Endometrial microvascular endothelial cells (primary cell): ENCODE measurements around the gene TNFSF11. TPM values are rescaled to one million over a fixed set of nuclear protein-coding genes. Genes with fewer than 3 reads are reported as not detected.

ENCODE experiments used
- in situ Hi-C: cut with HindIII; loops from 2 replicates; pipeline ENCODE4 v1.10.0; 2017; ENCODE audit warnings: low sequenced_read_pairs, low pct_unique_long_range_greater_than_20kb; ENCODE audit errors: inconsistent ontology term
- total RNA-seq: library from RNA; depleted of rRNA; stranded (reverse); fragments of >200 nt; gene quantifications from one replicate; pipeline ENCODE4 v1.2.3, GENCODE V29; 2015; ENCODE audit errors: inconsistent ontology term

The TNFSF11 gene
- total RNA-seq, 1 donor from 2014 or later: 0.19 TPM

DNA sequence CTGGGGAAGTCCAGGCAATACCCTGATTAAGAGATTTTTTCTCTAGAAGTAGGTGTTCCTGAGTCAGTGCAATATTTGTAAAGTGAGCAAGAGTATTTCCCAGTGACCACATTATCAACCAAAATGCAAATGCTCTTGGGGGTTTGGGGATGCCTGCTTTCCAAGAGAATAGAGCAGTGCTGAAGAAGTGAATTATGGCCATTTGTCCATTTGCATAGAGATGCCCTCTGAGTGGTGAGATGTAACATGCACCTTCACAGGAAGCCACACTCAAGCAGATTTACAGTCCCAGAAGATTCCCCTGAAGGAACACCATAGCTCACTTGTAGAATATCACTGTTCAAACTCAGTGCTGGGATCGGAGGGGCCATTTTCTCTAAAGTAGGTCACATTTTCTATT is 71.8 kb downstream of the TNFSF11 start:
- in situ Hi-C loops: no loop called here

DNA sequence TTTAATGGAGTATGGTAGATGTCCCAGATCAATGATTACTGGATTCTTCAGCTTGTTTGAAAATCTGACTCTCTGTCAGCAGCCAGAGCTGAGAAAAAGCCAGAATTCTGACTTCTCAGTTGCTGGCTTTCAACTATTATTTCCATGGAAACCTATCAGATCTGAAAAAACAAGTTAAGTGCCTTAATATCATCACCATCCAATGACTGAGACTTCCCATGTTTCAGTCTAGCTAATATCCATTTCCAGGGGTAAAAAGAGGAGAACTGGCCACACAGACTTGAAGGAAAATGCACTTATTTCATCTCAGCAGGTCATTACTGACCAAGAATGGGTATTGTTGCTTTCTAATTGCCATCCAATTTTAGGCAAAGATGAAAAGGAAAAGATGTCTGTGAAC is 75.2 kb downstream of the TNFSF11 start:
- in situ Hi-C loops: no loop called here

DNA sequence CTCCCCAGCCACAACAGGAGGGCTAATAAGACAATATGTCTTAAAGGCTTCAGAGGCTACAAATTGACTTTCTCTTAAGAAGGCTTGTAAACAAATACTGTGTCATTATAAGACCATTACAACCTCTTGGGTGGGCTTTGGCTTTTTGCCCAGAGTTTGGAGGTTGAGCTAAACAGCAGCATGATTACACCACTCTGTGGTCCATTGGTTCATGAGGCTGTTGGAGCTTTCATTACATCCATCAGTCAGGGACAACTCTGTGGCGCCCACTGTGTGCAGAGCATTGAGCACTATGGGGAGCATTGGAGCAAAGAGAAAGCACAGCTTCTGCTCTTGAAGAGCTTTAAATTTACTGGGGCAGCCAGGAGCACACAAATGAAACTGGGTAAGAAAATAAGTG is 75.9 kb downstream of the TNFSF11 start:
- in situ Hi-C loops: no loop called here

DNA sequence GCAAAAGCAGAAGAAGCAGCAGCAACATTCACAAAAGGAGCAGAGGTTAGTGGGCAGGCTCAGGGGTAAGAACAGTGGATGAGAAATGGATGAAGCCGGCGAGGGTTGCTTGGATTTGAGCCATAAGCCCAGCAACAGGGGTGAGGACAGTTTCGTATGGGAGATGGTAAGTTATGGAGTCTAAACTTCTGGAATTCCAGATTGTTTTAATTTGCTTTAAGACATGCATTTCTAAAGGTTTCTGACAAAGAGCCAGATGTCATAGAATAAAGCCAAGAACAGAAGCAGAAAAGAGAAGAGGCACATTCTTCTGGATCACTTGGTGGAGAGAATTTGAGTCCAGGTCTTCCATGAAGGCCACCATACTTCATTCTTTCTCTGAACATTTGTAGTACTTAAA is 76.6 kb downstream of the TNFSF11 start:
- in situ Hi-C loops: no loop called here

DNA sequence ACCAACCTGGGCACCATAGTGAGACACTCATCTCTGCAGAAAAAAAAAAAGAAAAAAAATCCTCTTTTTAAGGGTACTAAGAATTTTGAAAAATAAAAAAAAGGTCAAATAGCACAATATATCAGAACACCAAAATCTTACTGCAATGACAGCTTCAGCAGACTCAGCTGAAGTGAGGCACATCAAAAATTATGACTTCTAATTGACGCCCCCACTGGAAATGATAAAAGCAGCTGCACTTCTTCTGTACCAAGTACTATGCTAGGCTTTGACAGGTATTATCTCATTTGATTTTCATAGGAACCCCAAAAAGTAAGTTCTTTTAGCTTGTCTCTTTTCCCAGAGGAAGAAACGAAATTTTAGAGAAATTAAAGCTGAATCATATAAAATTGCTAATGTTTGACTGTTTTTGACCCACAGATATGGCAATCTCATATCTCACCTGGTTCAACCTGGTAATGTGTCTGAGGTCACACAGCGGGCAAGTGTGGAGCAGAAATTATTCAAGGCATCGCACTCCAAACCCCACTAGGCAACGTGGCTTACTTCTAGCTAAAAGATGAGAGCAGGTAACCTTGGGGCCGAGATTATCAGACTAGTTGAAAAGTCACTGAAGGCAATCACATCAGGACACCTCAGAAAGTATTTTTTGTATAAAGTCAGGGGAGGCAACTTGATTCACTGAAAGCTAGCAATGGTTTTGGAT is 78.1 kb downstream of the TNFSF11 start:
- in situ Hi-C loops: no loop called here

DNA sequence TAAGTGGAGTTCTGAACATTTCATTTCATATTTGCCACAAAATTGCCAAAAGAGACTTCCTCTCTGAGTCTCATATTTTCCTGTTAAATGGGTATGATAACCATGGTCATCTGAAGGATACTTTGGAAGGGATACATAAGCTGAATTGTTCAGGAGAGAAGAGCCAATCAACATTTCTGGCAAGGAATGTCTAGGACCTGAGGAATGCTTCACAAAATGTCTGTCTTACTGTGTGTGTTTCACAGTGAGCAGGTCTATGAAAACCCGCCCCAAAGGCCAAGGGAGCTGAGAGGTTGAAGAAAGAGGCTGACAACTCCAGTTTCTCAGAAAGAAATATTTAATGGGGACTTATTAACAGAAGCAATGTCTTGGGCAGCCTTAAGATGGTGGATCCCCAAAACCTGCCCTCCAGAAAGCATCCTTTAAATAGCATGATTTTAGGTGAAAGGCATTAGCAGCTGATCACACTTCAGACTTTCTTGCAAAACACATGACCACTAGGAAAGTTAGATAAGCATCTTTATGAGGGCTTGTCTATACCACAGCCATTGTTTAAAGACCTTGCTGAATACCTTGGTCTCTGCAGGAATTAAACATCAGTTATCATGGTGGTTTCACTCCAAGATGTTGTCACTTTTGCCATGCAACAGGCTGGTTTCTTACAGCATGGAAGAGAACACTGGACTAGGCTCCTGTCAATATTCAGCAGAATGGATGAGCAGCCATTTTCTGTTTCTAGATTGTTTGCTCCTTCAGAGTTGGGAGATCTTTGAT is 78.9 kb downstream of the TNFSF11 start:
- in situ Hi-C loops: no loop called here

DNA sequence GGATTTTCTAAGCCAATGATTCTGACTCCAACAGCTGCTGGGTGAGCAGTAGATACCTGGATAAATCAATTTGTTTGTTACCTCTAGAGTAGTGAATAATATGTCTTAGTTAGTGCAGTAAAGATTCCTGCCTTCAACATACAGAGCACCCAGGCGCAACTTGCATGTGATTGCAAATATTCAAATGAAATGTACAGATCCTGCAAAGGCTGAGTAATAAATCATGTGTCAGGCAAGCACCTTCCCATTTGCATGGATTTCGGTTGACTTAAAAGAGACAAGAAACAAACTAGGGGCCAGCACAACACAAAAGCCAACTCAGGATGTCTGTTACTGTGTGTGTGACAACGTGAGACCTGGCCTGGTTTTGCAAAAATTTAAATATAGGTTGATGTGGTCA is 79.7 kb downstream of the TNFSF11 start:
- in situ Hi-C loops: no loop called here

DNA sequence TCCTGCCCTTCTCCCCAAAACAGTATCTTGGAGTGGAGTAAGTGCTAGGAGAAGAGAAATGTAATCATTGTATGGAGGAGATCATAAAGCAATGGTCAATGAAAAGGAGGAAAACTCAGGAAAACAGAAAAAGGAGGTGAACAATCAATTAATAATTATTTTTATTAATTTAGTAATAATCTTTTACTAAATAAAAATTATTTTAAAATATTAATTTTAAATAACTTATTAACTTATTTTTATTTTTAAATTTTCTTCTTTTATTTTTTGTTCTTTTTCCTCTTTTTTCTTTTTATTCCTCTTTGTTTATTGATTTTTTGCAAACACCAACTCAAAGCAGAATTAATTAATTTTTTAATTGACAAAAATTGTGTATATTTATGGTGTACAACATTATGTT is 80.3 kb downstream of the TNFSF11 start:
- in situ Hi-C loops: no loop called here

DNA sequence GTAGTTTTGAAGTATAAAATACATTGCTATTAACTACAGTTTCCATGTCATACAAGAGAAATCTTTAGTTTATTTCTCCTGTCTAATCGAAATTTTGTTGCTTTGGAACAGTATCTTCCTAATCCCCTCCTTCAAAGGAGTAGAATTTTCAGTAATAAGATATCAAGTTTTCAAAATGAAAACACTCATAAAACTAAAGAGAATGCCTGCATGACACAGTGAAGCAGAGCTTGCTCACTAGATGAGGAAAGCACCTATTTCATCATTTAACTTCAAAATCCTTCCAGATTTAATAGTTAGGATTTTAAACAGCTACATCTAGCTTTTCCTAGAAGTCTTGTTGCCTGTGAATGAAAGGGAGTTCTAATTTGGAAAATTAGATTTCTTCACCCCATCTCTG is 80.8 kb downstream of the TNFSF11 start:
- in situ Hi-C loops: no loop called here

DNA sequence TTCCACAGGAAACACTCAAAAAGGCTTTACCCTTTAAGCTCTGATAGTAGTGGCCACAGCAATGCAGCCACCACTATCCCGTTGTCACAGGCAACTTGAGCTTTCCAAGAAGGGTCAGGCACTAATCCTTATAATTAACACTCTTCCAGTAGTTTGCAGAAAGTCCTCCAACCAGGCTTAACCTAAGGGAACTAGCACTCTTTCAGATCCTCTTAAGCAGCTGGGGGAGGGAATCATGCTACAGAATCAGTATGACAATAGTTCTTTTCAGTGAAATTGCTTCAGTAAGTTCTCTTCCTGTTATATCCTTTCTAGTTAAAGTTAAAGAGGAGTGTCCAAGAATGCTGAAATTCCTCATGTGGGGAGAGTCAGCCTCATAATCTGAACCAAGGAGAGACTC is 82.2 kb downstream of the TNFSF11 start:
- in situ Hi-C loops: no loop called here

DNA sequence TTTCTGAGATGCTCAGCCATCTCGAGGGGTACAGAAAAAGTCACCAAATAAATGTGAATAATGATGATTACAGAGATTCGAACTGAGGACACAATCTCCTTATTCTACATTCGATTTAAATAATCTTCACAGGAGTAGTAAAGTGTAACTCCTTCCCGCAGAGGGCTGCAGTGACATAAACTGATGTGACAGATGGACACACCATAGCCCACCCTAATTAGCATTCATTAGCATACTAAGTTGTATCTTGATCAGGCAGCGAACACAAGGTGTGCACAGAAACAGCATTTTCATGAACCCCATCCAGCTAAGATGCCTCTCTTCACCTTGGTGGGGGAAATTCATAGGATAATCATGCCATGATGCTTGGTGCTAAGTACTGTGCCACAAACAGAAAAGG is 83.0 kb downstream of the TNFSF11 start:
- in situ Hi-C loops: no loop called here

Other genes starting within 250 kb of the TNFSF11 start
- gene FAM216B, start 207.4 kb downstream of the TNFSF11 start, total RNA-seq: not detected